Epidermal melanocyte (primary cell): ENCODE measurements around the gene HNRNPF.
"Not testable (repeated sequence)": the region's sequence is repeated elsewhere in the genome, so short reads cannot be mapped to it uniquely, and the experiment has no call there.

Experiments used
- DNase-seq: peaks from one replicate; pipeline ENCODE4 v3.0.0; 2011; ENCODE audit warnings: low spot score; ENCODE audit not compliant: insufficient read length

Gene HNRNPF

DNA sequence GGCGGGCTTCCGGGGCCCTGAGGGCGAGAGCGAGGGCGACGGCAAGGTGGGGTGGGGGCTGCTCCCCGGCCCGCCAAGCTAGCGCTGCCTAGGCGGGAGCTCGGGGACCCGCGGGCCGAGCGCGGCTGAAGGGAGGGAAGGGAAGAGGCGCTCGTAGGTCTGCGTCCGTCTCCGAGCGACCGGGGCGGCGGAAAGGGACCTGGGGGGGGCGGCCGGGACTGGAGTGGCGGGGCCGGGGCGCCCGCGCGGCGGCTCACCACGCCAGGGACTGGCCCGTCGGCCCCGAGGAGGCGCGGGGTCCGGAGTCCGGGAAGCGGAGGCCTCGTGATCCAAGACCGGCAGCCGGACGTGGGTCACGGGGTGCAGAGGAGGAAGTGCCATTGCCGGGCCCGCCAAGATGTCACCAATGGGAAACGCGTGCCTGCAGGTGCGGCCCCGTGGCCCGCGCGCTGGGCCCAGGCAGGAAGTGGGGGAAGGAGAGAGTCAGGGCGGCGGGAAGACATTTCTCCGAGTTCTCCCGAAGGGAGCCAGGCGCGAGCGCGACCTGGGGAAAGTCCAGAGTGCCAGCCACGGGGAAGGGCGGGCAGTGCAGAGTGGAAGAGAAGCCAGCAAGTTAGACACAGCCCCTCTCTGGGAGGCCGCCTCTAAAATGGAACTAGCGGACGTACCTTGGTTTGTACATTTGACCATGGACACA, 11.9 kb downstream of the HNRNPF start:
- DNase-seq: peak; percentile 64

GRCh38 chr10:43396061-43396927, 12.7 kb downstream of the HNRNPF start:
- peak; percentile 74 for DNase-seq

DNA sequence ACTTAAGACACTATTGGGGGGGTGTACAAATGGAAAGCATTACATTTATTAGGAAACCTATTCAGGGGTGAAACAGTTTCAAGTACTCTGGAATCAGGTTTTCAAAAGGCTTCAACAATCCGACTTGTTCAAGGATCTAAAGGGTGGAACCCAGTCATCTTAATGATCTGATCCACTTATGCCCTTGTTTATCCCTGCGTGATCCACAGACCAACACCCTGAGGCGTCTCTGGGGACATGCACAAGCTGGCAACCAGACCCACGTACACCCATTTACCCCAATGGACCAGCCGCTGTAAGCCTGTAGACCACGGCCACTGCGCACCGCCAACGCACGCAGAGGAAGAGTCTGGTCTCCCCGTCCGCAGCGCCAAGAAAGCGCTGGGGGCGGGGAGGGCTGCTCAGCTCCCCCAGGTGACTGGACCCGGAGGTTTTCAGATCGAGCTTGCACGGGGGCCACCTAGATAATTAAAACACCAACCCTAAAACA, 13.4 kb downstream of the HNRNPF start:
- no peak for DNase-seq

DNA sequence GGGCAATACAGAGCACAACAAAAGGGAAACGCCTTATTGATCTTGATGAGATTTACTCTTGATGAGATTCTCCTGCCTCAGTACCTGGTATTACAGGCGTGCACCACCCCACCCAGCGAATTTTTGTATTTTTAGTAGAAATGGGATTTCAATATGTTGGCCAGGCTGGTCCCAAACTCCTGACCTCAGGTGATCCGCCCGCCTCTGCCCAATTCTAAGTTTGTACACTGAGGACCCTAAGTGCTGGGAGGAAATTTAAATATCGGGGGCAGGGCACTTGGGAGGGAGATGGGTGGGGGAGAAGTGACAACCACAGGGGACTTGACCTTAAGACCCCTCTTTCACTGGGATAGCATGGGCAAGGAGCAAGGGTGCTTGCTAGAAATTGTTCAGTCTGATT, 14.1 kb downstream of the HNRNPF start:
- DNase-seq: no peak

- DNase-seq: no peak
Measured at GRCh38 chr10:43393606-43394360, 15.2 kb downstream of the HNRNPF start.

DNA sequence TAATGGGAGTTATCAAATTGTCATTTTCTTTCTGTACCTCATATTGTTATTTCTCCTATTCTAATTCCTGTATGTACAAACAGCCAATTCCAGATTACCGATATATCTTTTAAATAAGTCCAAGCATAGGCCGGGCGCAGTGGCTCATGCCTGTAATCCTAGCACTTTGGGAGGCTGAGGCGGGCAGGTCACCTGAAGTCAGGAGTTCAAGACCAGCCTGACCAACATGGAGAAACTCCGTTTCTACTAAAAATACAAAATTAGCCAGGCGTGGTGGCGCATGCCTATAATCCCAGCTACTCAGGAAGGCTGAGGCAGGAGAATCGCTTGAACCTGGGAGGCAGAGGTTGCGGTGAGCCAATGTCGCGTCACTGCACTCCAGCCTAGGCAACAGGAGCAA, 15.8 kb downstream of the HNRNPF start:
- DNase-seq: not testable (repeated sequence)

DNA sequence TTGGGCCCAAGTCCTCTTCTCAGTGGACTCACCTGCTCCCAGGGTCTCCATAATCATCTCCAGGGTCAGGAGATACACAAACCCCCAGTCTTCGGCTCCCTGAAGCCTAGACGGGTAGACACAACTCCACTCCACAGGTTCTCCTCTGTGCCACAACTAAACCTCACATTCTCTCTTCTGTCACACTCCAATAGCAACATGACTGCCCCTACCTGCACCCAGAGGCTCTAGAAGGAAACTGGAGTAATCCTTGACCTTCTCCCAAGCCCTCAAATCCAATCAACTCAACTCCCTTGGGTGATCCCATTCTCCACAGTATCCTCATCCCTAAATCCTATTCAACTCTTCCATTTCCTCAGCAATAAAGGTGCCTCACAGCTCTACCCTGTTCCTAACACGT, 16.2 kb downstream of the HNRNPF start:
- no peak for DNase-seq

DNA sequence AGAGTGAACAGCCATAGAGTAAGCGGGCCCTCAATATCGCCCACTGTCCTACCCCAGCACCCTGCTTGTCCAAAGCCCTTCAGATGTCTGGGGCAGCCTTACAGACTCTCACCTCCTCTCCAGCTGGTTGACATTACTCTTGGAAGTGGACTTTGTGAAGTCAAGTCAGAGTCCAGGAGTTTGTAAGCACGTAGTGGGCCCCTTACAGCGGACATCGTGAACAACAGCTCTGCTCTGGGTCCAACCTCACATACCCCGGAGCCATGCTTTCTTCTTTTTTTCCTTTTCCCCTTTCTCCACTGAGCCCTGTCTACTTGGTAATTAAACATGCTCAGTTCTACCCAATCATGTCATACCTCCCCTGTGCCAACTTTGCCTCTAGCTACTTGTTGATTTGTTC, 17.5 kb downstream of the HNRNPF start:
- DNase-seq: no peak

- no peak for DNase-seq
Measured at GRCh38 chr10:43390759-43391158, 18.2 kb downstream of the HNRNPF start.

GRCh38 chr10:43390333-43390732, 18.7 kb downstream of the HNRNPF start:
- no peak for DNase-seq

- no peak for DNase-seq
Measured at GRCh38 chr10:43389867-43390266, 19.1 kb downstream of the HNRNPF start.

GRCh38 chr10:43387678-43388032, 21.3 kb downstream of the HNRNPF start:
- DNase-seq: no peak

- no peak for DNase-seq
Measured at GRCh38 chr10:43386981-43387677, 21.9 kb downstream of the HNRNPF start.

DNA sequence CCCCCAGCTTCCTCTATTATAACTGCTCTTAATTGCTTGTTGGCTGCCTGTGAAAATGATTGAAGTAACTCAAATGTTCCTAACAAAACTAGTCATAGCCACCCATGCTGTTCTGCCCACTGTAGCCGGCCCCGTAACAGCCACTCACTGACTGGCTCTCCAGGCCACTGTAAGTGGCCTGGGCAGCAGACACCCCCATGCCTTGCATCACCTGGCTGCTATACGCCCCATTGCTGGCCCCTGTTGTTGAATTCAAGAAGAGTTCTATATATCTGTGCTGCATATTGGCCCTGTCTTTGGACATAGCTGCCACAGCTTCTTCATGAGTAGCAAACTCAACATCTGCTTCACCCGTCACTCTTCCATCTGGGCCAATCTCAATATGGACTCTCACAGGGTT, 22.4 kb downstream of the HNRNPF start:
- DNase-seq: no peak

- no peak for DNase-seq
Measured at GRCh38 chr10:43385412-43386004, 23.5 kb downstream of the HNRNPF start.

DNA sequence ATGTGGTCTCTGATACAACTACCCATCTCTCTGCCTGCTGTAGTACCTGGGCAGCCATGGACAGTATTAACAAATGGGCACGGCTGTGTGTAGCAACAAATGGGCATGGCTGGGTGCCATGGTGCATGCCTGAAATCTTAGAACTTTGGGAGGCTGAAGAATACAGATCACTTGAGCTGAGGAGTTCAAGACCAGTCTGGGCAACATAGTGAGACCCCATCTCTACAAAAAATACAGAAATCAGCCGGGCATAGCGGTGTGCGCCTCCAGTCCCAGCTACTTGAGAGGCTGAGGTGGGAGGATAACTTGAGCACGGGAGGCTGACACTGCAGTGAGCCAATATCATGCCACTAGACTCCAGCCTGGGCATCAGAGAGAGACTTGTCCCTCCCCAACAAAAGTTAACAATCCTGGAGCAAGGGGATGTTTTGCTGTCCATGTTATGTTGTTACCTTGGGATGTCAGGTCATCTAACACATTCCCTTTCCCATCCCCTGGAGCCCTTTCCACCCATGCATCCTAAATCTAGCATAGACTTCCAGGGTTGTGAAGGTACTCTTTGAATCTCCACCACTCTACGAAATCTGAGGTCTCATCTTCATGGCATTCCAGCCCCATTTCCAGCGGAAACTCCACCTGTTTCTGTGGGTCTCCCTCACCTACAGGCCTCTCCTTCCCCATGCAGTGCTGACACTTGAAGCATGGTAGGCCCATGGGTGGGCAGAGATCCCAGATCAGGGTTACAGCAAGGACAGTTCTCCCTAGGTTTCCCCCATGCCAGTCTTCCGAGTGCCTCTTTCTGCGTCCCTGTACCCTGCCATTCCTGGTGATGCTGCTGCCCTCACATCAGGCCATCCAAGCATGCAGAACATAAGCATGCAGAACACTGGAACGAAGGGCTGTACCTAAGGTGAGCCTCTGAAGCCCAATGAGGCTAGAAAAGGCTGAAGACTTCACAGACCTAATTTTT, 24.4 kb downstream of the HNRNPF start:
- DNase-seq: no peak

DNA sequence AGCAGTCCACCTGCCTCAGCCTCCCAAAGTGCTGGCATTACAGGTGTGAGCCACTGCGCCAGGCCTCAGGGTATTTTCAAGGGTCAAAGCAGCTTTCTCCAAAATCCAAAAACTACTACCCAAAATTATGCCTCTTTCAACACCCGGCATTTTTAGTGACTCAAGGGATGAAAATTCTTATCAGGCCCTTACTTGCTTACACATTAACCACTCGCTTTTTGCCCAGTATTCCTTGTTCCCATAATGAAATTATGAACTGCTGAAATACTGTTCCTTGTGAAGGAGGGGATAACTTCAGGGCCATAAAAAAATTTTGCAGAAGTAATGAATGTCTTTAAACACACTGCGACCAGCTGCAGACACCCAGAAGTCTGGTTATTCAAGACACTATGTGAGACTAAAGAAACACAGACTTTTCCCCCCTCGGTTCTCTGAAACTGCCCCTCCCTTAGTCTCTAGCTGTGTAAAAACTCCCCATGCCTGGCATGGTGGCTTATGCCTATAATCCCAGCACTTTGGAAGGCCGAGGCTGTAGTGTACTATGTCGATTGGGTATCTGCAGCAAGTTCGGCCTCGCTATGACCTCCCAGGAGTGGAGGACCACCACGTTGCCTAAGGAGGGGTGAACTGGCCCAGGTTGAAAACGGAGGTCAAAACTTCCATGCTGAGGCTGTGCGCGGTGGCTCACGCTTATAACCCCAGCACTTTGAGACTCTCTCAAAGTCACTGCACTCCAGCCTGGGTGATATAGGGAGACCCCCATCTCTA, 25.6 kb downstream of the HNRNPF start:
- DNase-seq: no peak

GRCh38 chr10:43380610-43381222, 28.3 kb downstream of the HNRNPF start:
- DNase-seq: no peak
